ENCODE results near the gene CCDC88B.

CCDC88B gene

GRCh38 chr11:64360448-64360921 lies 20.5 kb downstream of the CCDC88B start:
- FAIRE-seq = no peak

DNA sequence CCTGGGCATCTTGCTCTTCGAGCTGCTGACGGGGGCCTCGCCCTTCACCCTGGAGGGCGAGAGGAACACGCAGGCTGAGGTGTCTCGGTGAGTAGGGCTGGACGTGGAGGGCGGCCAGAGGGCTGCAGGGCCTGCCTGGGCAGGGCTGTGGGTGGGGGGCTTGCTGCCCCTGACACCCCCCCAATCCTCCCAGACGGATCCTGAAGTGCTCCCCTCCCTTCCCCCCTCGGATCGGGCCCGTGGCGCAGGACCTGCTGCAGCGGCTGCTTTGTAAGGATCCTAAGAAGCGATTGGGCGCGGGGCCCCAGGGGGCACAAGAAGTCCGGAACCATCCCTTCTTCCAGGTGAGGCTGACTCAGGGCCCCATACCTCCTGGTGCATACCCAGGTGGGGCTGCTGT lies 21.7 kb downstream of the CCDC88B start:
- FAIRE-seq = no peak

DNA sequence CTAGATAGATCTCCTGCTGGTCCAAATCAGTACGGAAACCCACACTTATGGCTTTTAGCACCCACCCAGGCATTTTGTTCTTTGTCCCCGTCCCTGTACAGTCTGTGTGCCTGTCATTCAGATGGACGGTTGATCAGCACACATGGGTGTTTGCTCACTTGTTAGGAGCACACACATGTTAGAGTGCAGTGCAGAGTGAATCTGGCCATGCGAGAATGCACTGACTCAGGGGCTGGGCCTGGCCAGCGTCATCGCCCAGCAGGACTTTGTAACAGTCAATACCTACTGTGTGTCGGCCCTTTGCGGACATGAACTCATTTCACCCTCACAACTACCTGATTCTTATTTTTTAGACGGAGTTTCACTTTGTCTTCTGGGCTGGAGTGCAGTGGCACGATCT lies 22.3 kb downstream of the CCDC88B start:
- no peak for FAIRE-seq

- no peak for FAIRE-seq
Observed at GRCh38 chr11:64364435-64364834, 24.4 kb downstream of the CCDC88B start.

- no peak for FAIRE-seq
Observed at GRCh38 chr11:64364911-64365310, 24.9 kb downstream of the CCDC88B start.

DNA sequence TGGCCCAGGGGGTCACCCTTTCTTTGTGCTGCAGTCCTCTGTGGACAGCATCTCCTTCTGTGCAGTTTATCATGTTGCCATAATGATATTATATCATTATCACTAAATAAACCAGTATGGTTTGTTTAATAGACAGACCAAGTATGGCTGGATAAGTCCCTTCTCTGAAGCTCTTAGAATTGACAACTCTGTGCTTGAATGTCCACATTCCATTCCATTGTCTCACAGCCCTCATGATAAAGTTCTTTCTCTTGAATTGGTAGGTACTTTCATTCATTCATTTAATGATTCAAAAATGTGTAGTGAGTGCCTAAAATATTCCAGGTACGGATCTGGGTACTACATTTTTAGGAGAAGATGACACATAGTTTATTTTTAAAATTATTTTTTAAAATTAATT lies 26.7 kb downstream of the CCDC88B start:
- FAIRE-seq = no peak

DNA sequence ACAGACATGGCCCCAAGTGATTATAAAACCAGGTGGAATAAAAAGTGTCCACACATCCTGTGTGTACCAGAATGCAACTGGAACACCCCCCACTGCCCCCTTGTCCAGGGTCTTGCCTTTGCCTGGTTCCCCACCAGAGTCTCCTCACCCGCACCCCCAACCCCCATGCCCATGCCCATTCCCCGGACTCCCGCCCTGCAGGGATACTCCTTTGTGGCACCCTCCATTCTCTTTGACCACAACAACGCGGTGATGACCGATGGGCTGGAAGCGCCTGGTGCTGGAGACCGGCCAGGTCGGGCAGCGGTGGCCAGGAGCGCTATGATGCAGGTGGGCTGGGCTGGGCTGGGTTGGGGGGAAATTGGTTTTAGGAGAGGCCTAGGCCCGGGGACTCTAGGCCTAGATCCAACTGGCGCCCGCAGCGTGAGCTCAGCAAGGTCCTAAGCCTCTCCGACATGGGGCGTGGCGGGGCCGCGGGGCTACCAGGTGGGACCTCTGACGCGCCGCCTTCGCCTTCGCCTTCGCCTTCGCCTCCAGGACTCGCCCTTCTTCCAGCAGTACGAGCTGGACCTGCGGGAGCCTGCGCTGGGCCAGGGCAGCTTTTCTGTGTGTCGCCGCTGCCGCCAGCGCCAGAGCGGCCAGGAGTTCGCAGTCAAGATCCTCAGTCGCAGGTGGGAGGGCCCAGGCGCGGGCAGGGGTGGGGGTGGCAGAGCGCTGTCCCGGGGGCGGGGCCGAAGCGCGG lies 28.1 kb downstream of the CCDC88B start:
- FAIRE-seq = no peak

- no peak for FAIRE-seq
Observed at GRCh38 chr11:64368673-64369074, 28.7 kb downstream of the CCDC88B start.

DNA sequence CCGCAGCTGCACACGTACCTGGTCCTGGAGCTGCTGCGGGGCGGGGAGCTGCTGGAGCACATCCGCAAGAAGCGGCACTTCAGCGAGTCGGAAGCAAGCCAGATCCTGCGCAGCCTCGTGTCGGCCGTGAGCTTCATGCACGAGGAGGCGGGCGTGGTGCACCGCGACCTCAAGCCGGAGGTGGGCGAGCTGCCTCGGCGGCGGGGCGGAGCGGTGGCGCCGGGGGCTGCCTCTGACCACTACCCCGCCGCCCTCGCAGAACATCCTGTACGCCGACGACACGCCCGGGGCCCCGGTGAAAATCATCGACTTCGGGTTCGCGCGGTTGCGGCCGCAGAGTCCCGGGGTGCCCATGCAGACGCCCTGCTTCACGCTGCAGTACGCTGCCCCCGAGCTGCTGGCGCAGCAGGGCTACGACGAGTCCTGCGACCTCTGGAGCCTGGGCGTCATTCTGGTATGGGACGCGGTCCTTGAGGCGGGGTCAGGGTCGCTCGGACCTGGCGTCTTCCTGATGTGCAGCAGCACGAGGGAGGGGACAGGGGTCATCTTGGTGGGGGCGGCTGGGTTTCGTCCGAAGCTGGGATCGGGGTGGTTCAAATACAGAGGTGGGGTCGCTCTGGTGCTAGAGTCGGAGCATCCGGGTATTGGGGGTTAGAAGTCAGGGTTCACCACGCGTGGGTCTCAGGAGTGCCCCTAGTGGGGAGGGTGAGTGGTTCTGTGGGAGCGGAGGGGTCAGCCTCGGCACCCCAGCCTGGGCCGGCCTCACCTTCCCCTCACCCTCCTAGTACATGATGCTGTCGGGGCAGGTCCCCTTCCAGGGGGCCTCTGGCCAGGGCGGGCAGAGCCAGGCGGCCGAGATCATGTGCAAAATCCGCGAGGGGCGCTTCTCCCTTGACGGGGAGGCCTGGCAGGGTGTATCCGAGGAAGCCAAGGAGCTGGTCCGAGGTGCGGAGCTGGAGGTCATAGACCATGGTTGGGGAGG lies 29.7 kb downstream of the CCDC88B start:
- FAIRE-seq = no peak

DNA sequence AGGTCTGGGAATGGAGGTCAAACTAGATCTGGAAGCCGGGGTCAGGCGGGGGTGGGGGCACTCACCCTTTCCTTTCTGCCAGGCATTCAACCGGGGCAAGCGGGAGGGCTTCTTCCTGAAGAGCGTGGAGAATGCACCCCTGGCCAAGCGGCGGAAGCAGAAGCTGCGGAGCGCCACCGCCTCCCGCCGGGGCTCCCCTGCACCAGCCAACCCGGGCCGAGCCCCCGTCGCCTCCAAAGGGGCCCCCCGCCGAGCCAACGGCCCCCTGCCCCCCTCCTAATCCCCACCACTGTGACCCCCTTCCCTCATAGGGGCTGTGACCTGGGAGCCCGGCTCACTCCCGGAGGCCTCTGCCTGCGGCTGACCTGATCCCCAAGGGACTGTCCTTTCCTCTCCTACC lies 31.2 kb downstream of the CCDC88B start:
- no peak for FAIRE-seq

- FAIRE-seq = no peak
Observed at GRCh38 chr11:64372021-64372420, 32.0 kb downstream of the CCDC88B start.

GRCh38 chr11:64372802-64373597 lies 33.0 kb downstream of the CCDC88B start:
- FAIRE-seq = no peak

- no peak for FAIRE-seq
Observed at GRCh38 chr11:64373598-64373974, 33.6 kb downstream of the CCDC88B start.

DNA sequence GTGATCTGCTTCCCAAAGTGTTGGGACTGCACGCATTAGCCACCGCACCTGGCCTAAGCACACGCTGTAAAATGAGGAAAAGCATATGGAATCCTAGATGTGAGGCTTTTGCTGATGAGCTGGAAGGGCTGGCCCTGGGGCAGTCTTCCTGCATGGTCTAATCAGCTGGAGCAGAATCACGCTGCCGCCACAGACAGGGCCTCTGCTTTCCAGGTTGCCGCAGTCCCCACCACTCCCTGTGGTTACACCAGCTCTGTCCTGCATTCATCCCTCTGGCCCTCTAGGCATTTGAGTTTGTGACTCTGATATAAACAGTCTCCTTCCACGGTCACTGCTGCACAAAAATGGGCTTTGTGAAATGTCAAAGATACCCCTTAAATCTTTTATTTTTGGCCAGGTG lies 36.1 kb downstream of the CCDC88B start:
- no peak for FAIRE-seq

DNA sequence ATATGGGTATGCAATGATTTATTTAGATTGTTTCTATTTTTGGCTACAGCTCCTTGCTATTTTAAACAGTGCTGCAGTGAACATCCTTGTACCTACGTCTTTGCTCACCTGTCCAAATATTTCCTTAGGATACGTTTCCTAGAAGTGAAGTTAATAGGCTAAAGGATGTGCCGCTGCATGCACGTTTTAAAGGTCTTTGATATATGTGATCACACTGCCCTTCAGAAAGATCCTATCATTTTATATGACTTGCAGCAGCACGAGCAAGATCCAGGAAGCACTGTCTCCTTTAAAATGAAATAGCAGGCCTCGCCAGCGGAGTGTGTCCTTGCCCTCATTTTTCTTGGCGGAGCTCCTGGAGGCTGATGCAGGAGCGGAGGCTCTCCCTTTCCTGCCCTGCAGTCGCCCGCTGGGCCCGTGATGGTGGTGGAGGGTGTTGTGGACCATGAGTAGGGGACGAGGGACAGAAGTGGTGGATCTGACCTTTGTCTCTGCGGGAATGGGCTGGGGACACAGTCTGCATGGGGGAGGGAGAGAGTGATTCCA lies 38.4 kb downstream of the CCDC88B start:
- FAIRE-seq = no peak

GRCh38 chr11:64379160-64379559 lies 39.2 kb downstream of the CCDC88B start:
- FAIRE-seq = no peak

- no peak for FAIRE-seq
Observed at GRCh38 chr11:64379817-64380709, 40.1 kb downstream of the CCDC88B start.

GRCh38 chr11:64381350-64381749 lies 41.3 kb downstream of the CCDC88B start:
- no peak for FAIRE-seq

DNA sequence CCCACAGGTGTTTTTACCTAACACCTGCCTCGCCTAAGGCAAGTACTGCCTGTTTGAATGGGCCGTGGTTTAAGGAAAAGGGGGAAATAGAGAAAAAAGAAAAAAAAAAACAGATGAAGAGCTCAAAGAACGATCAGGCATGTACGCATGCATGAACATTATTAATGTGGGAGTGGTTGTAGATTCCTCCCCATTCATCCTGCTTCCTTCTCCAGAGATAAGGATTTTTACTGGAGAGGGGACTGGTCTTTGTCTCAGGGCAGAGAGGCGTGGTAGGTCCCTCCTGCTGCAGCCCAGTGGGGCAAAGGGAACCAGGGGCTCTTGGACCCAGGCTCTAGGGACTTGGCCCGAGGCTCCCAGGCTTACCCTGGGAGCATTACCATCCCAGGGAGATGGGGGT lies 42.0 kb downstream of the CCDC88B start:
- FAIRE-seq = no peak

GRCh38 chr11:64382586-64382985 lies 42.6 kb downstream of the CCDC88B start:
- no peak for FAIRE-seq

DNA sequence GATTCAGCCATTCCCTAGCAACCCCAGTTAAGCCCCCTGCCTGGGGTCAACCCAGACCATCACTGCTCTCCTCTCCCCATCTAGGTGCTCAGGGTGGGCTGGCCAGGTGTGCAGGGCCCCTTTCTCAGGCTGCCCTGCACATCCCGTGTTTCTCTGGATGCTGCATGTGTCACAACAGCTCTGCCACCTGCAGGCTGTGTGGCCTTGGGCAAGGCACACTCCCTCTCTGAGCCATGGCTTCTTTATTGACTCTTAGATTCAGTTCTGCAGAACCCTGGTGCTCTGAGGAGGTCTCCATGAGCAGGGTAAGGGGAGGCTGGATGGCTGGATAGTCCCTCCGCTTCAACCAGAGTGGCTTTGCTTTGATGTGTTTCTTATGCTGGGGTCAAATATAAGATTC lies 43.6 kb downstream of the CCDC88B start:
- no peak for FAIRE-seq

Data from endometrium (tissue), 2 donors.